Parathyroid adenoma (tissue), 2 donors: ENCODE data around the gene ENAH.

Experiments
- H2AFZ ChIP-seq: fragments of 300-600 bp; sonication (generic); one replicate; pipeline ENCODE4 v1.7.0; 2017; ENCODE audit warnings: antibody characterized with exemption, mild to moderate bottlenecking
- H3K27ac ChIP-seq: fragments of 300-600 bp; sonication (generic); one replicate; pipeline ENCODE4 v1.7.0; 2017
- H3K27me3 ChIP-seq: fragments of 300-600 bp; sonication (generic); one replicate; pipeline ENCODE4 v1.7.0; 2017; ENCODE audit warnings: low read length; ENCODE audit not compliant: control insufficient read depth, insufficient read depth
- H3K36me3 ChIP-seq: fragments of 300-600 bp; sonication (generic); one replicate; pipeline ENCODE4 v1.7.0; 2017; ENCODE audit warnings: low read length; ENCODE audit not compliant: control insufficient read depth, insufficient read depth
- H3K4me1 ChIP-seq: fragments of 300-600 bp; sonication (generic); one replicate; pipeline ENCODE4 v1.7.0; 2017; ENCODE audit warnings: control low read depth
- H3K4me2 ChIP-seq: fragments of 300-600 bp; sonication (generic); one replicate; pipeline ENCODE4 v1.7.0; 2017; ENCODE audit warnings: low read length
- H3K4me3 ChIP-seq: fragments of 300-600 bp; sonication (generic); one replicate; pipeline ENCODE4 v1.7.0; 2017; ENCODE audit warnings: low read depth, low read length
- H3K79me2 ChIP-seq: fragments of 300-600 bp; sonication (generic); one replicate; pipeline ENCODE4 v1.7.0; 2017; ENCODE audit warnings: control low read depth
- H3K9ac ChIP-seq: fragments of 300-600 bp; sonication (generic); one replicate; pipeline ENCODE4 v1.7.0; 2017; ENCODE audit warnings: mild to moderate bottlenecking
- H3K9me3 ChIP-seq: fragments of 300-600 bp; sonication (generic); one replicate; pipeline ENCODE4 v1.7.0; 2017; ENCODE audit warnings: low read length; ENCODE audit not compliant: control insufficient read depth
- TF ChIP-seq, protein P1 (sequence below): fragments of 300-600 bp; sonication (generic); IDR thresholded peaks from one replicate; pipeline ENCODE4 v1.7.0; 2017; ENCODE audit warnings: antibody characterized with exemption, mild to moderate bottlenecking
- donor health status: primary hyperparathyroidism.

The ENAH gene

DNA sequence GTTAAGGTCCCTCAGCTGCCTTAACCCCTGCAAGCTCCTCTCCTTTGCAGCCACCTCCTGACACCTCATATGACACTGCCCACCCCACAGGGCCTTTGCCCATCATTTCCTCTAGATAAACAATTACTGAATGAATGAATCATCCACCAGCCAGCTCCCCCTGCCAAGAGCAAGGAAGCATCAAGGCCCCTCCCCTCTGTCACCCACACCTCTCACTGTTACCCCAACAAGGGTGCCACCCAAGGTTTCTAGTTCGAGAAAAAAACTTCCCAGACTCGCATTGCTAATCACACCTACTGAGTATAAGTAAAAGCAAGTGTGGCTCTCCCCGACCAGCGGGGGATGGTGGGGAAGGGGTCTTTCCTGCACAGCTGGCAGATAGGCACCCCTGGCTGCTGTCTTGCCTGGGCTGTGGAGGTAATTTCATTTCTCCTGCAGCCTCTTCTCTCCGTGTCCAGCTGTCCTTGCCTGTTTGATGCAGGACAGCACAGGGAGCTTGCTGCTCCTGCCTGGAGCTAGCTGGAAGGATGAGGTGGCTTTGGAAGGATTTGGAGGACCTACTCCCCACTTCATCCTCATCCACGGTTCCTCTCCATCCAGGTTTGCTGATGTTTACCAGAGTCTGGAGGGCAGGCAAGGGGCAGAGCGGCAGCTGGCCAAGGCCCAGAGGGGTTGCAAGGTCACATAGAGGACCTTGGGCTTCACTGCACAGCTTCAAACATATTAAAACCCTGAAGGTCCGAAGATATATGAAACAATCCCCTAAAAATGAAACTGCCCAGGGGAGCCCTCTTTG, 192.0 kb downstream of the ENAH start:
- Histone ChIP-seq H2AFZ (no peak overlapping the region), H3K9me3 (no peaks in the 10 kb centered on the region), H3K4me3 (no peak overlapping the region), H3K4me1 (peaks cover 2% of the 10 kb centered on the region), H3K27ac (no peak overlapping the region), H3K36me3 (no peaks in the 10 kb centered on the region), H3K79me2 (no peaks in the 10 kb centered on the region), H3K4me2 (no peak overlapping the region), H3K27me3 (no peaks in the 10 kb centered on the region), H3K9ac (no peak overlapping the region)
- TF ChIP-seq, protein P1, sequence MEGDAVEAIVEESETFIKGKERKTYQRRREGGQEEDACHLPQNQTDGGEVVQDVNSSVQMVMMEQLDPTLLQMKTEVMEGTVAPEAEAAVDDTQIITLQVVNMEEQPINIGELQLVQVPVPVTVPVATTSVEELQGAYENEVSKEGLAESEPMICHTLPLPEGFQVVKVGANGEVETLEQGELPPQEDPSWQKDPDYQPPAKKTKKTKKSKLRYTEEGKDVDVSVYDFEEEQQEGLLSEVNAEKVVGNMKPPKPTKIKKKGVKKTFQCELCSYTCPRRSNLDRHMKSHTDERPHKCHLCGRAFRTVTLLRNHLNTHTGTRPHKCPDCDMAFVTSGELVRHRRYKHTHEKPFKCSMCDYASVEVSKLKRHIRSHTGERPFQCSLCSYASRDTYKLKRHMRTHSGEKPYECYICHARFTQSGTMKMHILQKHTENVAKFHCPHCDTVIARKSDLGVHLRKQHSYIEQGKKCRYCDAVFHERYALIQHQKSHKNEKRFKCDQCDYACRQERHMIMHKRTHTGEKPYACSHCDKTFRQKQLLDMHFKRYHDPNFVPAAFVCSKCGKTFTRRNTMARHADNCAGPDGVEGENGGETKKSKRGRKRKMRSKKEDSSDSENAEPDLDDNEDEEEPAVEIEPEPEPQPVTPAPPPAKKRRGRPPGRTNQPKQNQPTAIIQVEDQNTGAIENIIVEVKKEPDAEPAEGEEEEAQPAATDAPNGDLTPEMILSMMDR, result no peak

DNA sequence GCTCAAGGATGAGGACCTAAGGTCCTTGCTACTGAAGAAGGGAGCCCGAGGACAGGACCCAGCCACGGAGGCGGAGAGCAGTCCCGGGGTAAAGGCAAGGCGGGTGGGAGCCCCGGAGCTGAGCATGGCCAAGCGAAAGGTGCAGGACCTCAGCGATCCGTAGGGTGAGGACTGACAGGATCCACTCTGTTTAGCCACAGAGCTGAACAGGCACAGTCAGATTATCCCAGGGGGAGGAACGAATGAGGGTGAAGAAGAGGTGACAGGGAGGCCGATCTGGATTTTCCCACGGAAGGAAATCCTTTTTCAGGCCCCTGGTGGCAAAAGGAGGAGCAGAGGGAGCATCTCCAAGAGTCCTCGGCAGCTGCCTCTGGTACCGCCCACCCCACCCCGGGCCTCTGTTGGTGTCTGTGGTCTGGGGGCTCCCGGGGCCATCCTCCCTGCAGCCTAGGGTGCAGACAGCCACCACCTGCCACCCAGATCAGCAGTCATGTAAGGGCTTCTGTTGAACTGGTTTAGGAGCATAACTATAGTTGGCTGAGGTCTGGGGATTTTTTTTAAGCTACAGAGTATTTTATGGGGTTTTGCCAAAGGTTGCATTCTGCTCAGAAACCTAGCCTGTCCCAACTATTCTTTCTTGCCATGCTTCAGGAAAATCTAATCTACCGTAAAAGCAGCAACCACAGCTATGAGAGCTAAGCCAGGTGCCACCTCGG, 192.7 kb downstream of the ENAH start:
- no peak overlapping the region for H3K27ac ChIP-seq
- H3K36me3 ChIP-seq, result no peaks in the 10 kb centered on the region
- H3K4me1 ChIP-seq, result peaks cover 2% of the 10 kb centered on the region
- no peaks in the 10 kb centered on the region for H3K79me2 ChIP-seq
- no peak overlapping the region for H3K9ac ChIP-seq
- TF ChIP-seq, protein P1, result no peak
- H3K9me3 ChIP-seq, result no peaks in the 10 kb centered on the region
- no peak overlapping the region for H3K4me2 ChIP-seq
- H3K27me3 ChIP-seq, result no peaks in the 10 kb centered on the region
- H2AFZ ChIP-seq, result no peak overlapping the region
- no peak overlapping the region for H3K4me3 ChIP-seq

DNA sequence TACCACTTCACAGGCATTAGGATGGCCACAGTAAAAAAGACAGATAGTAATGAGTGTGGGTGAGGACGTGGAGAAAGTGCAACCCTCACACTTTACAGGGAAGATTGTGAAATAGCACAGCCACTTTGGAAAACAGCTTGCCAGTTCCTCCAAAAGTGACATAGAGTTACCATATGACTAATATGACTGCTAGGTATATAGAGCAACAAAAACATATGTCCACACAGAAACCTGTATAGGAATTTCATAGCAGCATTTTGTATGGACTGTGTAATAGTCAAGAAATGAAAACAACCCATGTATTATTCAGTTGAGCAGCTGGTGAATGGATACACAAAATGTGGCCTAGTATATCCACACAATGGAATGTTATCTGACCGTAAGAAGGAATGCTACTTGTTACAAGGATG, 194.7 kb downstream of the ENAH start:
- Histone ChIP-seq H3K9me3 (no peaks in the 10 kb centered on the region), H3K4me2 (no peak overlapping the region), H2AFZ (no peak overlapping the region), H3K4me3 (no peak overlapping the region), H3K36me3 (no peaks in the 10 kb centered on the region), H3K9ac (no peak overlapping the region), H3K4me1 (peaks cover 2% of the 10 kb centered on the region), H3K27me3 (no peaks in the 10 kb centered on the region), H3K79me2 (no peaks in the 10 kb centered on the region), H3K27ac (no peak overlapping the region)
- TF ChIP-seq, protein P1, result no peak

DNA sequence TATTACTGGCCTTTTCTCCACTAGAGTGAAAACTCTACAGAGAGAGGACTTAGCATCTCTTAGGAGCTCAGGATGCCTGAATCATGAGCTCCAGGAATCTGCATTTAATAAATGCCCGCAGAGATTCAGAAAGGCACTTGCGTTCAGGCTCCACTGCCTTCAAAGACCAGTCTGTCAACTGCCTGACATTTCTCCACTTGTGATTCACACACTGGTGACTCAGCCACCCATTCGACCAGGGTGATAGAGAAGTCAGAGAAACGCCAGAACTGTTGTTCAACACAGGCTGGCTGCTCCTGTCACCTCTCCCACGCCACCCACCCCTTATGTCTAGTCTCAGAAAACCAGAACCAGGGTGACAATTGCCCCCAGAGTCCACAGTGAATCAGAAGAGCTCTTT, 198.2 kb downstream of the ENAH start:
- H3K36me3 ChIP-seq, result no peaks in the 10 kb centered on the region
- no peaks in the 10 kb centered on the region for H3K27me3 ChIP-seq
- H2AFZ ChIP-seq, result no peak overlapping the region
- no peak overlapping the region for H3K27ac ChIP-seq
- H3K9ac ChIP-seq, result no peak overlapping the region
- H3K4me1 ChIP-seq, result no peaks in the 10 kb centered on the region
- H3K4me2 ChIP-seq, result no peak overlapping the region
- TF ChIP-seq, protein P1, result no peak
- no peaks in the 10 kb centered on the region for H3K9me3 ChIP-seq
- H3K79me2 ChIP-seq, result no peaks in the 10 kb centered on the region
- no peak overlapping the region for H3K4me3 ChIP-seq
